ENCODE measurements around the gene MYB. TPM values are rescaled to one million over a fixed set of nuclear protein-coding genes. Genes with fewer than 3 reads are reported as not detected.

MYB gene
- total RNA-seq, 1 donor from 2014 or later: 4.7 TPM

DNA sequence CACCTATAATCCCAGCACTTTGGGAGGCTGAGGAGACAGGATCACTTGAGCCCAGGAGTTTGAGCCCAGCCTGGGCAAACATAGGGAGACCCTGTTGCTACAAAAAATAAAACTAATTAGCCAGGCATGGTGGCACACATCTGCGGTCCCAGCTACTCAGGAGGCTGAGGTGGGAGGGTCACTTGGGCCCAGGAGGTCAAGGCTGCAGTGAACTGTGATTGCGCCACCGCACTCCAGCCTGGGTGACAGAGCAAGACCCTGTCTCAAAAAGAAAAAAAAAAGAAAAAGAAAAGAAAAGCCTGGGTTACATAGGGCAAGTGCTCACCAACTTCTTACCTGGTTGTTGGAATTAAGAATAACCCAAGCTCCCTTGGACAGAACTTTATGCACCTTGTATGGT, 14.6 kb upstream of the MYB start:
- DNase-seq (ENCODE audit: extremely low spot score, unreplicated experiment): no peak
- Mint-ChIP-seq H3K27me3 (peaks cover 10% of the 10 kb centered on the region), H3K27ac (no peak overlapping the region), H3K9me3 (no peaks in the 10 kb centered on the region), H3K4me1 (ENCODE audit: unreplicated experiment) (no peaks in the 10 kb centered on the region), H3K4me3 (no peak overlapping the region), H3K36me3 (no peaks in the 10 kb centered on the region)
- TF ChIP-seq, protein P1, sequence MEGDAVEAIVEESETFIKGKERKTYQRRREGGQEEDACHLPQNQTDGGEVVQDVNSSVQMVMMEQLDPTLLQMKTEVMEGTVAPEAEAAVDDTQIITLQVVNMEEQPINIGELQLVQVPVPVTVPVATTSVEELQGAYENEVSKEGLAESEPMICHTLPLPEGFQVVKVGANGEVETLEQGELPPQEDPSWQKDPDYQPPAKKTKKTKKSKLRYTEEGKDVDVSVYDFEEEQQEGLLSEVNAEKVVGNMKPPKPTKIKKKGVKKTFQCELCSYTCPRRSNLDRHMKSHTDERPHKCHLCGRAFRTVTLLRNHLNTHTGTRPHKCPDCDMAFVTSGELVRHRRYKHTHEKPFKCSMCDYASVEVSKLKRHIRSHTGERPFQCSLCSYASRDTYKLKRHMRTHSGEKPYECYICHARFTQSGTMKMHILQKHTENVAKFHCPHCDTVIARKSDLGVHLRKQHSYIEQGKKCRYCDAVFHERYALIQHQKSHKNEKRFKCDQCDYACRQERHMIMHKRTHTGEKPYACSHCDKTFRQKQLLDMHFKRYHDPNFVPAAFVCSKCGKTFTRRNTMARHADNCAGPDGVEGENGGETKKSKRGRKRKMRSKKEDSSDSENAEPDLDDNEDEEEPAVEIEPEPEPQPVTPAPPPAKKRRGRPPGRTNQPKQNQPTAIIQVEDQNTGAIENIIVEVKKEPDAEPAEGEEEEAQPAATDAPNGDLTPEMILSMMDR (conservative IDR thresholded peaks at IDR 0.05): no peak

DNA sequence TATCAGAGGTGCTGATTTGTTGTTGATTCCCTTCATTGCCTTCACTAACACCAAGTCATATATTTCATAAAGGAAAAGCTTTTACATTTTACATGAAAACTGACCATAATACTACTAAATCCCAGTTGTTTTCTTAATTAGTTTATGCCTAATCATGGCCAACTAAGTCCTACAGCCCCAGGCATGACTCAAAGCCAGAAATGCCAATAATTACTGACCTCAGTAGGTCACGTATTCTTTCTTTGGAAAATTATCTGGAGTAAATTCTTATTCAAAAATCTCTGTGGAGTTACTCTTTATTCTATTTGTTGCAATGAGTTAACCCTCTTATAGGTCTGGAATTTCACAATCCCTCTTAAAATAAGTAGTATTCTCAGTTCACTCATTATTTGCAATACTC, 13.5 kb upstream of the MYB start:
- no peak for DNase-seq (ENCODE audit: extremely low spot score, unreplicated experiment)
- no peaks in the 10 kb centered on the region for H3K36me3 Mint-ChIP-seq
- peaks cover 12% of the 10 kb centered on the region for H3K27me3 Mint-ChIP-seq
- TF ChIP-seq, protein P1 (conservative IDR thresholded peaks at IDR 0.05): no peak
- no peaks in the 10 kb centered on the region for H3K9me3 Mint-ChIP-seq
- no peaks in the 10 kb centered on the region for H3K4me1 Mint-ChIP-seq (ENCODE audit: unreplicated experiment)
- H3K4me3 Mint-ChIP-seq: no peak overlapping the region
- no peak overlapping the region for H3K27ac Mint-ChIP-seq

DNA sequence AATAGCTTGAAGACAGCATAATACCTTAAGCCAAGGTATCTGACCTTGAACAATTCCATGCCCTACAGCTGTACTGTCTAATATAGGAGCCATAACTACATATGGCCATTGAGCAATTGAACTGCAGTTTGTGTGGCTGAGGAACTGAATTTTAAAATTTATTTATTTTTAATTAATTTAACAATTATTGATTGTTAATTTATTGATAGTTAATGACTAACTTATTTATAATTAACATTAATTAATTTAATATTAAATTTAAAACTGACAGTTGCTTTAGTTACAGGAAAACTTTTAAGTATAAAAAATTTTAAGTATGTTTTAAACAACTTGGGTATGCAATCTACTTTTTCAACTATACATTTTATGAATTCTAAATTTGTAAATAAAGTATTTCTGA, 12.3 kb upstream of the MYB start:
- no peak overlapping the region for H3K27ac Mint-ChIP-seq
- peaks cover 18% of the 10 kb centered on the region for H3K27me3 Mint-ChIP-seq
- no peaks in the 10 kb centered on the region for H3K4me1 Mint-ChIP-seq (ENCODE audit: unreplicated experiment)
- H3K4me3 Mint-ChIP-seq: no peak overlapping the region
- H3K9me3 Mint-ChIP-seq: no peaks in the 10 kb centered on the region
- TF ChIP-seq, protein P1 (conservative IDR thresholded peaks at IDR 0.05): no peak
- DNase-seq (ENCODE audit: extremely low spot score, unreplicated experiment): no peak
- no peaks in the 10 kb centered on the region for H3K36me3 Mint-ChIP-seq

DNA sequence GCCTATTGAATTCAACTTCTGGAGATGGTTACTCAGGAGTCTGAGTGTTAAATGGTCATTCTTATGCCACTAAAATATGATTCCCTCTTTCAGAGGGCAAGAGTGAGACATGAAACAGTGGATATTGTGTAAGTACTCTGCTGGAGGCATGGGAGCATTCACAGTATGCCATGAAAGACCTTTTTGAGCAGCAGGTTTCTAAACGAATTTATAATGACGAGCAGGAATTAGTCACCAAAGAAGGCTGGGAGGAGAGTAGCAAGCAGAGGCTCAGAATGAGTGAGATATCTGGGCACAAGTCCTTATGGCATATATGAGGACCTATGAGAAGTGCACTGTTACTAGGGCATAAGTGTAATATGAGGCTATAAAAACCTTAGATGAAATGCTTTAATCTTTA, 10.9 kb upstream of the MYB start:
- DNase-seq (ENCODE audit: extremely low spot score, unreplicated experiment): no peak
- Mint-ChIP-seq H3K36me3 (no peaks in the 10 kb centered on the region), H3K27me3 (peaks cover 23% of the 10 kb centered on the region)

DNA sequence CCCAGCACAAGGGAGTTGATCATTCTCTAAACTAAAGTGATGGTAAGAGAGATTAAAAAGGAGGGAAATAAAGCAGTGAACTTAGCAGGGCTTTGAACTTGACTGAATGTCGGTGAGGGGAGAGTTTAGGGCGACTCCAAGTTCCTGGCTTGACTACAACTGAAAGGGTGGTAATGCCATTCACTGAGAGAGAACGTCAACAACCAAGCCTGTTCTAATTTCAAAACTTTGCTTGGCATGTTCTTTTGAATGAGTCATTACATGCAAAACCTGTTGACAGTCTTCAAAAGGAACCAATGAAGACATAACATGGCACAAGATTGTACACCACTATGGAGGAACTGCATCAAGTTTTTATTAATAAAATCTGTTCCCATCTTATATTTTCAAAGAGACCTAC, 10.3 kb upstream of the MYB start:
- Mint-ChIP-seq H3K27me3 (peaks cover 21% of the 10 kb centered on the region), H3K9me3 (no peaks in the 10 kb centered on the region), H3K4me3 (no peak overlapping the region), H3K36me3 (no peaks in the 10 kb centered on the region), H3K27ac (no peak overlapping the region), H3K4me1 (ENCODE audit: unreplicated experiment) (no peaks in the 10 kb centered on the region)
- TF ChIP-seq, protein P1 (conservative IDR thresholded peaks at IDR 0.05): no peak
- DNase-seq (ENCODE audit: extremely low spot score, unreplicated experiment): no peak

More for the DNA sequence above, 10.9 kb upstream of the MYB start:
- Mint-ChIP-seq H3K27ac (no peak overlapping the region), H3K4me3 (no peak overlapping the region), H3K9me3 (no peaks in the 10 kb centered on the region), H3K4me1 (ENCODE audit: unreplicated experiment) (no peaks in the 10 kb centered on the region)
- TF ChIP-seq, protein P1 (conservative IDR thresholded peaks at IDR 0.05): no peak

All from type B pancreatic cell (in vitro differentiated cells).